Omental fat pad (tissue), 4 donors: ENCODE measurements around the gene ARL4C. TPM values are rescaled to one million over a fixed set of nuclear protein-coding genes. Genes with fewer than 3 reads are reported as not detected.

Experiments
- ATAC-seq: fragments of 150-250 bp; one replicate; pipeline ENCODE4 v1.9.1; 2016; ENCODE audit warnings: mild to moderate bottlenecking, moderate library complexity; ENCODE audit not compliant: low FRiP score
- DNase-seq: peaks from one replicate; pipeline ENCODE4 v3.0.0-alpha.2; 2019; ENCODE audit warnings: low spot score
- total RNA-seq, 4 donors: library from RNA; depleted of rRNA; stranded (reverse); fragments of >200 nt; gene quantifications; one replicate each; pipeline ENCODE4 v1.1.0, GENCODE V29; 2016
- TF ChIP-seq, protein P1 (sequence below), 3 donors: fragments of 450-650 bp; IDR thresholded peaks; one replicate each; pipeline ENCODE4 v1.5.1; 2016 to 2017; ENCODE audit warnings: antibody characterized with exemption in 3 of 3, mild to moderate bottlenecking in 3 of 3, moderate library complexity in 2 of 3

ARL4C gene
- total RNA-seq, 4 donors from 2014 or later = 13.7 to 32.2 (median 19.3) TPM

- DNase-seq (no peak), ATAC-seq (no peak)
These were observed 13.2 kb downstream of the ARL4C start for GRCh38 chr2:234483568-234484251.

GRCh38 chr2:234481301-234481700, 15.6 kb downstream of the ARL4C start:
- TF ChIP-seq, protein P1, sequence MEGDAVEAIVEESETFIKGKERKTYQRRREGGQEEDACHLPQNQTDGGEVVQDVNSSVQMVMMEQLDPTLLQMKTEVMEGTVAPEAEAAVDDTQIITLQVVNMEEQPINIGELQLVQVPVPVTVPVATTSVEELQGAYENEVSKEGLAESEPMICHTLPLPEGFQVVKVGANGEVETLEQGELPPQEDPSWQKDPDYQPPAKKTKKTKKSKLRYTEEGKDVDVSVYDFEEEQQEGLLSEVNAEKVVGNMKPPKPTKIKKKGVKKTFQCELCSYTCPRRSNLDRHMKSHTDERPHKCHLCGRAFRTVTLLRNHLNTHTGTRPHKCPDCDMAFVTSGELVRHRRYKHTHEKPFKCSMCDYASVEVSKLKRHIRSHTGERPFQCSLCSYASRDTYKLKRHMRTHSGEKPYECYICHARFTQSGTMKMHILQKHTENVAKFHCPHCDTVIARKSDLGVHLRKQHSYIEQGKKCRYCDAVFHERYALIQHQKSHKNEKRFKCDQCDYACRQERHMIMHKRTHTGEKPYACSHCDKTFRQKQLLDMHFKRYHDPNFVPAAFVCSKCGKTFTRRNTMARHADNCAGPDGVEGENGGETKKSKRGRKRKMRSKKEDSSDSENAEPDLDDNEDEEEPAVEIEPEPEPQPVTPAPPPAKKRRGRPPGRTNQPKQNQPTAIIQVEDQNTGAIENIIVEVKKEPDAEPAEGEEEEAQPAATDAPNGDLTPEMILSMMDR (IDR thresholded peaks at IDR 0.05) = no peak
- DNase-seq = no peak
- no peak for ATAC-seq

More at GRCh38 chr2:234483568-234484251, 13.2 kb downstream of the ARL4C start:
- TF ChIP-seq, protein P1 (IDR thresholded peaks at IDR 0.05) = no peak

DNA sequence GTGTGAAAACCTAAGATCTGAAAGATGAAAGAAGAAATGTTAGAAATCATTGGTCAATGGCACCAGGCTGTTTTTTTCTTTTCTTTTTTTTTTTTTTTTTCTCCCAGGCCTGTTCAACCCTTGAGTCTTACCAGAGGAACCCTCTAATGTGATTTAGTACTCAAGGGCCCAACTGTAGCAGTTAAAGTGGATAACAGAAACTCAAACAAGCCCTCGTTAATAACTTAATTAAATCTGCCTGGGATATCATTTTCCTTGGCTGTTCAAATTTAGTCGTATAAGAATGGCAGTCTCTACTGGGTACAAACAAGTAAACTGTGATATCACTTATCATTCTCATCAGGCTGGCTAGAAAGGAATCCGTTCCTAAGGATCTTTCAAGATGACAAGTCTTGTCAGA, 16.5 kb downstream of the ARL4C start:
- ATAC-seq (no peak), DNase-seq (no peak)
- TF ChIP-seq, protein P1 (IDR thresholded peaks at IDR 0.05) = no peak

GRCh38 chr2:234479465-234479864, 17.4 kb downstream of the ARL4C start:
- ATAC-seq (no peak), DNase-seq (no peak)
- TF ChIP-seq, protein P1 (IDR thresholded peaks at IDR 0.05) = no peak

DNA sequence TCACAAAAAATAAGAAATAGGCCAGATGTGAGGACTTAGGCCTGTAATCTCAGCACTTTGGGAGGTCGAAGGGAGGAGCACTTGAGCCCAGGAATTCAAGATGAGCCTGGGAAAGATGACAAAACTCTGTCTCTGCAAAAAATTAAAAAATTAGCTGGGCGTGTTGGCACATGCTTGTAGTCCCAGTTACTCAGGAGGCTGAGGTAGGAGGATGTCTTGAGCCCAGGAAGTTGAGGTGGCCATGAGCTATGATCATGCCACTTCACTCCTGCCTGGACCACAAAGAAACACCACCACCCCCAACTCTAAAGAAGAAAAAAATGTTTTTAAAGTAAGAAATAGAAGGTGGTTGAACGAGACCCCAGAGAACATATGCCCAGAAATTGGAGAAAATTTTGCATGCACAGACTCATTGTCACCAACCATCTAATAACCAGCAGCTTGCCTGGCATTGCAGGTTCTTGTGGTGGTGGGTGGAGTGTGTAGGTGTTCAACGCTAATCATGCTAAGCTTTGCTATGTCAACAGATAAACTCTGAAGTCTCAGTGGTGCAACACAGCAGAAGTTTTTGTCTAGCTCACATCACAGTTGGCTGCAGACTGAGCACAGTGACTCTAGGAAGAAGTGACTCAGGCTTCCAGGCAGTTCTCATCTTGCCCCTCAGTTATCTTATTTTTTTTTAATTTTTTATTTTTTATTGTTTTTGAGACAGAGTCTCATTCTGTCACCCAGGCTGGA, 18.6 kb downstream of the ARL4C start:
- ATAC-seq (no peak), DNase-seq (no peak)
- TF ChIP-seq, protein P1 (IDR thresholded peaks at IDR 0.05) = no peak

DNA sequence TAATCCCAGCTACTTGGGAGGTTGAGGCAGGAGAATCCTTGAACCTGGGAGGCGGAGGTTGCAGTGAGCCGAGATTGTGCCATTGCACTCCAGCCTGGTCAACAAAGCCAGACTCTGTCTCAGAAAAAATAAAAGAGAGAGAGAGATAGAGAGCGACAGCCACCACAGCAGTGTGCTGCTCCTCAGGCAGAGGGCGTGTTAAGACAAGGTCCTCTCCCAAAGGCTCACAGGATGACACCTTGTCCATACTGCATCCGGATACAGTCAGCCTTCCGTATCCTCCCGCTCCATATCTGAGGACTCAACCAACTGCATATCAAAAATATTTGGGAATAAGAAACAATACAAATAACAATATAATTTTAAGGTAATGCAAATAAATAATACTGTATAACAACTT, 20.1 kb downstream of the ARL4C start:
- TF ChIP-seq, protein P1 (IDR thresholded peaks at IDR 0.05) = no peak
- DNase-seq = no peak

GRCh38 chr2:234474654-234475053, 22.2 kb downstream of the ARL4C start:
- ATAC-seq (no peak), DNase-seq (no peak)
- TF ChIP-seq, protein P1 (IDR thresholded peaks at IDR 0.05) = no peak

More for the DNA sequence above, 20.1 kb downstream of the ARL4C start:
- ATAC-seq = no peak
